HEK293 (cell line): ENCODE data around the gene TESK2.
A peak's percentile ranks its signal among the peaks of the same experiment; 100 is the strongest.

Experiments used
- FEZF1 ChIP-seq: fragments of 450-650 bp; formaldehyde crosslinking; IDR thresholded peaks from 2 replicates; pipeline ENCODE4 v1.5.1; 2016; ENCODE audit warnings: missing biosample characterization, missing genetic modification characterization
- GLIS2 ChIP-seq: fragments of 450-650 bp; formaldehyde crosslinking; IDR thresholded peaks from 2 replicates; pipeline ENCODE4 v1.5.1; 2016; ENCODE audit warnings: missing biosample characterization, missing genetic modification characterization
- HOXD13 ChIP-seq: sonication (generic); formaldehyde crosslinking; IDR thresholded peaks from 2 replicates; pipeline ENCODE4 v1.8.0; 2022; ENCODE audit warnings: missing genetic modification reagents, borderline replicate concordance
- KLF16 ChIP-seq: fragments of 450-650 bp; formaldehyde crosslinking; IDR thresholded peaks from 2 replicates; pipeline ENCODE4 v1.5.1; 2017; ENCODE audit warnings: missing biosample characterization, missing genetic modification characterization
- MZF1 ChIP-seq: fragments of 450-650 bp; formaldehyde crosslinking; IDR thresholded peaks from 2 replicates; pipeline ENCODE4 v1.5.1; 2017; ENCODE audit warnings: missing biosample characterization, missing genetic modification characterization, borderline replicate concordance
- SP7 ChIP-seq: fragments of 450-650 bp; formaldehyde crosslinking; IDR thresholded peaks from 2 replicates; pipeline ENCODE4 v1.5.1; 2016; ENCODE audit warnings: missing biosample characterization, missing genetic modification characterization
- ZBTB10 ChIP-seq: fragments of 450-650 bp; formaldehyde crosslinking; IDR thresholded peaks from 2 replicates; pipeline ENCODE4 v1.5.1; 2016; ENCODE audit warnings: missing biosample characterization, missing genetic modification characterization
- ZBTB44 ChIP-seq: fragments of 450-650 bp; IDR thresholded peaks from 2 replicates; pipeline ENCODE4 v1.5.1; 2018; ENCODE audit warnings: missing biosample characterization, mild to moderate bottlenecking, missing genetic modification characterization
- ZNF121 ChIP-seq: fragments of 450-650 bp; formaldehyde crosslinking; IDR thresholded peaks from 2 replicates; pipeline ENCODE4 v1.5.1; 2016; ENCODE audit warnings: missing biosample characterization, missing genetic modification characterization
- ZNF18 ChIP-seq: fragments of 450-650 bp; formaldehyde crosslinking; IDR thresholded peaks from 2 replicates; pipeline ENCODE4 v1.5.1; 2016; ENCODE audit warnings: missing biosample characterization, missing genetic modification characterization
- ZNF335 ChIP-seq: fragments of 450-650 bp; formaldehyde crosslinking; conservative IDR thresholded peaks from 2 replicates; pipeline ENCODE4 v1.5.1; 2016; ENCODE audit warnings: missing biosample characterization, missing genetic modification characterization
- ZNF362 ChIP-seq: fragments of 450-650 bp; formaldehyde crosslinking; IDR thresholded peaks from 2 replicates; pipeline ENCODE4 v1.5.1; 2016; ENCODE audit warnings: missing biosample characterization, missing genetic modification characterization
- ZNF394 ChIP-seq: fragments of 450-650 bp; formaldehyde crosslinking; IDR thresholded peaks from 2 replicates; pipeline ENCODE4 v1.5.1; 2016; ENCODE audit warnings: missing biosample characterization, missing genetic modification characterization, mild to moderate bottlenecking, moderate library complexity, borderline replicate concordance
- ZNF473 ChIP-seq: fragments of 450-650 bp; formaldehyde crosslinking; IDR thresholded peaks from 2 replicates; pipeline ENCODE4 v1.5.1; 2017; ENCODE audit warnings: missing biosample characterization, missing genetic modification characterization
- ZNF48 ChIP-seq: fragments of 450-650 bp; formaldehyde crosslinking; IDR thresholded peaks from 2 replicates; pipeline ENCODE4 v1.5.1; 2016; ENCODE audit warnings: missing biosample characterization, missing genetic modification characterization
- ZNF510 ChIP-seq: fragments of 450-650 bp; formaldehyde crosslinking; IDR thresholded peaks from 2 replicates; pipeline ENCODE4 v1.5.1; 2018; ENCODE audit warnings: mild to moderate bottlenecking, missing genetic modification characterization, missing biosample characterization; ENCODE audit not compliant: insufficient replicate concordance
- ZNF629 ChIP-seq: fragments of 450-650 bp; formaldehyde crosslinking; IDR thresholded peaks from 2 replicates; pipeline ENCODE4 v1.5.1; 2017; ENCODE audit warnings: missing biosample characterization, missing genetic modification characterization
- ZSCAN16 ChIP-seq: fragments of 450-650 bp; formaldehyde crosslinking; IDR thresholded peaks from 2 replicates; pipeline ENCODE4 v1.5.1; 2016; ENCODE audit warnings: missing biosample characterization, missing genetic modification characterization
- ZSCAN4 ChIP-seq: fragments of 450-650 bp; formaldehyde crosslinking; IDR thresholded peaks from 2 replicates; pipeline ENCODE4 v1.5.1; 2017; ENCODE audit warnings: missing biosample characterization, missing genetic modification characterization
- TF ChIP-seq, protein P1 (sequence below): fragments of 450-650 bp; formaldehyde crosslinking; IDR thresholded peaks from 2 replicates; pipeline ENCODE4 v1.5.1; 2016; ENCODE audit warnings: missing biosample characterization, missing genetic modification characterization
- TF ChIP-seq, protein P2 (sequence below): fragments of 450-650 bp; formaldehyde crosslinking; IDR thresholded peaks from 2 replicates; pipeline ENCODE4 v1.5.1; 2016; ENCODE audit warnings: missing biosample characterization, missing genetic modification characterization

Gene TESK2

GRCh38 chr1:45303520-45304310 is 187.2 kb downstream of the TESK2 start (continued):
- TF ChIP-seq ZNF18 (tag by site-specific recombination) (no peak), ZNF629 (tag by site-specific recombination) (peak; percentile 87), ZNF394 (tag by site-specific recombination) (peak; percentile 70; the same call in 1 of the 2 replicates), ZNF362 (0 out of 2 replicates have a peak, but pooled peaks have one; percentile 33), ZBTB44 (tag by site-specific recombination) (peak; percentile 75; the same call in 1 of the 2 replicates), ZNF121 (tag by site-specific recombination) (no peak), SP7 (tag by site-specific recombination) (peak; percentile 92), MZF1 (tag by site-specific recombination) (peak; percentile 52; the same call in 1 of the 2 replicates), ZSCAN16 (tag by site-specific recombination) (0 out of 2 replicates have a peak, but pooled peaks have one; percentile 33), HOXD13 (CRISPR knock-in tag) (0 out of 2 replicates have a peak, but pooled peaks have one; percentile 12), FEZF1 (0 out of 2 replicates have a peak, but pooled peaks have one; percentile 9), ZNF510 (tag by site-specific recombination) (no peak), KLF16 (tag by site-specific recombination) (peak; percentile 97), ZNF48 (tag by site-specific recombination) (no peak), ZBTB10 (peak; percentile 98), ZSCAN4 (0 out of 2 replicates have a peak, but pooled peaks have one; percentile 24), GLIS2 (tag by site-specific recombination) (peak; percentile 96), ZNF473 (tag by site-specific recombination) (no peak), ZNF335 (tag by site-specific recombination) (peak; percentile 96)
- TF ChIP-seq, protein P1, sequence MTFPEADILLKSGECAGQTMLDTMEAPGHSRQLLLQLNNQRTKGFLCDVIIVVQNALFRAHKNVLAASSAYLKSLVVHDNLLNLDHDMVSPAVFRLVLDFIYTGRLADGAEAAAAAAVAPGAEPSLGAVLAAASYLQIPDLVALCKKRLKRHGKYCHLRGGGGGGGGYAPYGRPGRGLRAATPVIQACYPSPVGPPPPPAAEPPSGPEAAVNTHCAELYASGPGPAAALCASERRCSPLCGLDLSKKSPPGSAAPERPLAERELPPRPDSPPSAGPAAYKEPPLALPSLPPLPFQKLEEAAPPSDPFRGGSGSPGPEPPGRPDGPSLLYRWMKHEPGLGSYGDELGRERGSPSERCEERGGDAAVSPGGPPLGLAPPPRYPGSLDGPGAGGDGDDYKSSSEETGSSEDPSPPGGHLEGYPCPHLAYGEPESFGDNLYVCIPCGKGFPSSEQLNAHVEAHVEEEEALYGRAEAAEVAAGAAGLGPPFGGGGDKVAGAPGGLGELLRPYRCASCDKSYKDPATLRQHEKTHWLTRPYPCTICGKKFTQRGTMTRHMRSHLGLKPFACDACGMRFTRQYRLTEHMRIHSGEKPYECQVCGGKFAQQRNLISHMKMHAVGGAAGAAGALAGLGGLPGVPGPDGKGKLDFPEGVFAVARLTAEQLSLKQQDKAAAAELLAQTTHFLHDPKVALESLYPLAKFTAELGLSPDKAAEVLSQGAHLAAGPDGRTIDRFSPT (tag by site-specific recombination): peak; percentile 97
- TF ChIP-seq, protein P2, sequence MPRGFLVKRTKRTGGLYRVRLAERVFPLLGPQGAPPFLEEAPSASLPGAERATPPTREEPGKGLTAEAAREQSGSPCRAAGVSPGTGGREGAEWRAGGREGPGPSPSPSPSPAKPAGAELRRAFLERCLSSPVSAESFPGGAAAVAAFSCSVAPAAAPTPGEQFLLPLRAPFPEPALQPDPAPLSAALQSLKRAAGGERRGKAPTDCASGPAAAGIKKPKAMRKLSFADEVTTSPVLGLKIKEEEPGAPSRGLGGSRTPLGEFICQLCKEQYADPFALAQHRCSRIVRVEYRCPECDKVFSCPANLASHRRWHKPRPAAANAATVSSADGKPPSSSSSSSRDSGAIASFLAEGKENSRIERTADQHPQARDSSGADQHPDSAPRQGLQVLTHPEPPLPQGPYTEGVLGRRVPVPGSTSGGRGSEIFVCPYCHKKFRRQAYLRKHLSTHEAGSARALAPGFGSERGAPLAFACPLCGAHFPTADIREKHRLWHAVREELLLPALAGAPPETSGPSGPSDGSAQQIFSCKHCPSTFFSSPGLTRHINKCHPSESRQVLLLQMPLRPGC: peak; percentile 70; the same call in 1 of the 2 replicates
